ENCODE data around the gene ZNF776.

- no peak for TF ChIP-seq CTCF (conservative IDR thresholded peaks at IDR 0.05)
- no peak for TF ChIP-seq ZFX (IDR thresholded peaks at IDR 0.05)
Measured at GRCh38 chr19:57786906-57787305, 40.3 kb downstream of the ZNF776 start.
